Kidney capillary endothelial cell (primary cell): ENCODE results near the gene AKIRIN1.
"Not testable (repeated sequence)": the region's sequence is repeated elsewhere in the genome, so short reads cannot be mapped to it uniquely, and the experiment has no call there.

Experiments
- DNase-seq: peaks from one replicate; pipeline ENCODE4 v3.0.0-alpha.2; 2018; ENCODE audit warnings: low spot score

AKIRIN1 gene

DNA sequence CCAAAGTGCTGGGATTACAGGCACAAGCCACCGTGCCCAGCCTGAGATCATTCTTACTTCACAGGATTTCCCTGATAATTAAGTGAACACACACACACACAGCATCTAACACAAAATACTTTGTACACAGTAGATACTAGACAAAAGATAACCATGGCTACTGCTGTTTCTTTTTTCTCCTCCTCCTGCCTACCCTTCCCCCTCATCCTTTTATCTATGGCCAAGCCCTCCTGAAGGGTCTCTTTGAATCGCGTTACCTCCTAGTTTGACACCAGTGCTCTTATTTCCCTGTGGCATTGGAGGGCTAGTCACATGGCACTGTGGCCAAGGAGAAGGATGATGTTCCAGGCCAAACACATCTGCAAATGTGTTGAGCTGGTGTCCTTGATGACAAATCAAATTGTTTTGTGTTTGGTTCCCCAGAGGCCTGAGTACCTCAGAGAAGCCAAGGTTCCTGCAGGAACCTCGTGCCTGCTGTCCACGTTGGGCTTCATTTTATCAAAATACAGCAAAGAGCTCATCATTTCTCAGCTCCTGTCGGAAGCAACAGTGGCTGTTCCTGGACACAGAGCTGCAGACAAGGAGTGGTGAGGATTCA lies 55.6 kb downstream of the AKIRIN1 start:
- DNase-seq: no peak

- DNase-seq: peak; percentile 26
Observed at GRCh38 chr1:39047374-39048229, 56.5 kb downstream of the AKIRIN1 start.

- DNase-seq: no peak
Observed at GRCh38 chr1:39048745-39049370, 57.8 kb downstream of the AKIRIN1 start.

GRCh38 chr1:39050001-39050400 lies 58.9 kb downstream of the AKIRIN1 start:
- no peak for DNase-seq

DNA sequence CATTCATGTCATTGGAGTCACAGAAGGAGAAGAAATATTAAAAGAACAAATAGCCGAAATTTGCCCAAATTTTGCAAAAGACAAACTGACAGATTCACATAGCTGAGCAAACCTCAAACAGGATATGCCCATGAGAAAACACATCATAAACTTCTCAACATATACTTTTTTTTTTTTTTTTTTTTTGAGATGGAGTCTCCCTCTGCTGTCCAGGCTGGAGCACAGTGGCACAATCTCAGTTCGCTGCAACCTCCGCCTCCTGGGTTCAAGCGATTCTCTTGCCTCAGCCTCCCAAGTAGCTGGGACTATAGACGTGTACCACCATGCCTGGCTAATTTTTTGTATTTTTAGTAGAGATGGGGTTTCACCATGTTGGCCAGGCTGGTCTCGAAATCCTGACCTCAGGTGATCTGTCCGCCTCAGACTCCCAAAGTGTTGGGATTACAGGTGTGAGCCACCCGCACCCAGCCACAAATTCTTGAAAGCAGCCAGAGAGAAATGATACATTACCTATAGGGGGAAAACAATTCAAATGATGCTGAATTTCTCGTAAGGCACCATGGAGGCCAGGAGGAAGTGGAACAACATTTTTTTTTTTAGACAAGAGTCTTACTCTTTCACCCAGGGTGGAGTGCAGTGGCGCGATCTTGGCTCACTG lies 60.2 kb downstream of the AKIRIN1 start:
- DNase-seq: not testable (repeated sequence)

- DNase-seq: no peak
Observed at GRCh38 chr1:39051956-39052355, 60.9 kb downstream of the AKIRIN1 start.

DNA sequence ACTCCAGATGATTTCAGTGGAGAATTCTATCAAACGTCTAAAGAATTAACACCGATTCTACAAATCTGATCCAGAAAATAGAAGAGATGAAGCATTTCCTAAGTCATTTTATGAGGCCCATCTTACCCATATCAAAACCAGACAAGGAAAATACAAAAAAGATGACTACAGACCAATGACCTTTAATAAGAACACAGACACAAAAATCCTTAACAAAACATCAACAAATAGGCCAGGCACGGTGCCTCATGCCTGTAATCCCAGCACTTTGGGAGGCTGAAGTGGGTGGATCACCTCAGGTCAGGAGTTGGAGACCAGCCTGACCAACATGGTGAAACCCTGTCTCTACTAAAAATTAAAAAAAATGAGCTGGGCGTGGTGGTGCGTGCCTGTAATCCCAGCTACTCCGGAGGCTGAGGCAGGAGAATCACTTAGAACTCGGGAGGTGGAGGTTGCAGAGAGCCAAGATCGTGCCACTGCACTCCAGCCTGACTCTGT lies 64.2 kb downstream of the AKIRIN1 start:
- DNase-seq: not testable (repeated sequence)
